GM19025 (cell line): Measurements from ENCODE around the gene ILRUN.
A peak's percentile ranks its signal among the peaks of the same experiment; 100 is the strongest.
"Not testable (repeated sequence)": the region's sequence is repeated elsewhere in the genome, so short reads cannot be mapped to it uniquely, and the experiment has no call there.

Experiments
- ATAC-seq: cut with Tn5 transposase; IDR thresholded peaks from one replicate; pipeline ENCODE4 v1.9.1; 2021; ENCODE audit warnings: mild to moderate bottlenecking, low read depth, moderate library complexity; ENCODE audit not compliant: unreplicated experiment

Gene ILRUN

DNA sequence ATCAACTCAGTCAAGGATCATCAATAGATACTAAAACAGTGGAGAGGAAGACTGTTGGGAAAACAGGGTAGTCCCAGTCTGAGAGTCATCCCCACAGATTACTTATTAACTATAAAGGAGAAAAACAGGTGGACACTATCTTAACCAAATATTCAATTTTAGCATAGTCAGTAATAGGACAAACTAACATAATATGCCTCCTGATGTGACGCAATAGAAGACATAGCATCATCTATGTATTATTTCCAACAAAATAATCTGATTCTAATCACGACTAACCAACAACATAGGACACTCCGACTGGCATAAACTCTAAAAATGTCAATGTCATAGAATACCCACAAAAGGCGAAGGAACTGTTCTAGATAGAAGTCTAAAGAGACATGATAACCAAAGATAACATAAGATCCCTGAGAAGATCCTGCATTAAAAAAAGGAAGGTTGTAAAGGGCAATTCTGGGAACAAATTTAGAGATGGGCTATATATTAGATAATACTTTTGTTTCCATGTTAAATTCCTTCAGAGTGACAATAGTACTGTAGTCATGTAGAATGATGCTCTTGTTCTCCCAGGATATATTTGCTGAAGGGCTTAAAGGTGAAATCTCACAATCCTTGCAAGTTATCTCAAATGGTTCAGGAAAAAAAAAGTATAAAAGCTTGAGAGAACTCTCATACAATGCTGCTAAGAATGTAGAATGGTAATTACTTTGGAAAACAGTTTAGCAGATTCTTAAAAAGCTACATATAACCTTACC lies 28.9 kb downstream of the ILRUN start:
- no peak for ATAC-seq

DNA sequence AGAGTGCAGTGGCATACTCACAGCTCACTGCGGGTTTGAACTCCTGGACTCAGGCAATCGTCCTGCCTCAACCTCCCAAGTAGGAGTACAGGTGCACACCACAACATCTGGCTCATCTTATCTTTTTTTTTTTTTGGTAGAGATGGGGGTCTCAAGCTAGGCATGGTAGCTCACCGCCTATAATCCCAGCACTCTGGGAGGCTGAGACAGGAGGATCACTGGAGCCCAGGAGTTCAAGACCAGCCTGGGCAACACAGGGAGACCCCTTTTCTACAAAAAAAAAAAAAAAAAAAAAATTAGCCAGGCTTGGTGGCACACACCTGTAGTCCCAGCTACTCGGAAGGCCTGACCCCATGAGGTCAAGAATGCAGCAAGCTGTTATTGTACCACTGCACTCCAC lies 31.5 kb downstream of the ILRUN start:
- no peak for ATAC-seq

GRCh38 chr6:34664256-34664971 lies 32.2 kb downstream of the ILRUN start:
- ATAC-seq: no peak

DNA sequence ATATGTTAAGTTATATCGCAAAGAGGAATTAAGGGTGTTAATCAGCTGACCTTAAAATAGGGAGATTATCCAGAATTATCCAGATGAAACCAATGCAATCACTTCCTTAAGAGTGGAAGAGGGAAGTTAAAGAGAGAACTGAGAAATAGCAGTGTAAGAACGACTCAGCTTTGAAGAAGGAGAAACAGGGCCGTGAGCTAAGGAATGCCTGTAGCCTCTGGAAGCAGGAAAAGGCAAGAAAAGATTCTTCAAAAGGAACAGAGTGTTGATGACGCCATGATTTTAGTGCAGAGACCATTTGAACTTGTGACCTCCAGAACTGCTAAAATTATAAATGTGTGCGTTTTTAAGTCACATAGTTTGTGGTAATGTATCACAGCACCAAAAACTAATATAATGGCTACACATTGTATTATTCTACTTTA lies 32.7 kb downstream of the ILRUN start:
- no peak for ATAC-seq

DNA sequence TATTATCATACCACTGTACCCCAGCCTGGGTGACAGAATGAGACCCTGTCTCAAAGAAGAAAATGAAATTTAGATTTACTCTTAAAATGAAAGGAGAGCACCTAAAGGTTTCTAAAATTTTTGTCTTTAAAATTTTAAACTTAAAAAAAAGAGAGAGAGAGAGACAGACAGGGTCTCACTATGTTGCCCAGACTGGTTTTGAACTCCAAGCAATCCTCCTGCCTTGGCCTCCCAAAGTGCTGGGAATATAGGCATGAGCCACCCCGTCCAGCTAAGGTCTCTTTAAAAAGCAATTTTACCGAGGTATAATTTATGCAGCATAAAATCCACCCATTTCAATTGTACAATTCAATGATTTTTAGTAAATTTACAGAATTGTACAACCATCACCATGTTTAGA lies 33.2 kb downstream of the ILRUN start:
- ATAC-seq: no peak

DNA sequence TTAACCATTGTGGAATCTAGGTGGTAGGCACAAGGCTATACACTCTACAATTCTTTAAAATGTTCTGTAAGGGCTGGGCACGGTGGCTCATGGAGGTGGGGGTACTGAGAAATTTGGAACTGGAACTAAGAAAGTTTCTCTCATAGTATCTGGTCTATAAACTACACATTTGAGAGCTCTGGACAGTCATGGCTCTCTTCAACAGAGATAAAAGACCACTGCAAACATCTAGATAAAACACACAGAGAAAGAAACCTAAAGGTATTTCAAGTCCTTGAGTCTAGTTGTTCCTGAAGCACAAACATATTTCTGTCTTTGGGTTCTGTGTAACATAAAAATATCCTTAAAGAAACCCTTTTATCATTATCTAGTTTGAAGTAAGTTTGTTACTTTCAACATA lies 35.2 kb downstream of the ILRUN start:
- no peak for ATAC-seq

DNA sequence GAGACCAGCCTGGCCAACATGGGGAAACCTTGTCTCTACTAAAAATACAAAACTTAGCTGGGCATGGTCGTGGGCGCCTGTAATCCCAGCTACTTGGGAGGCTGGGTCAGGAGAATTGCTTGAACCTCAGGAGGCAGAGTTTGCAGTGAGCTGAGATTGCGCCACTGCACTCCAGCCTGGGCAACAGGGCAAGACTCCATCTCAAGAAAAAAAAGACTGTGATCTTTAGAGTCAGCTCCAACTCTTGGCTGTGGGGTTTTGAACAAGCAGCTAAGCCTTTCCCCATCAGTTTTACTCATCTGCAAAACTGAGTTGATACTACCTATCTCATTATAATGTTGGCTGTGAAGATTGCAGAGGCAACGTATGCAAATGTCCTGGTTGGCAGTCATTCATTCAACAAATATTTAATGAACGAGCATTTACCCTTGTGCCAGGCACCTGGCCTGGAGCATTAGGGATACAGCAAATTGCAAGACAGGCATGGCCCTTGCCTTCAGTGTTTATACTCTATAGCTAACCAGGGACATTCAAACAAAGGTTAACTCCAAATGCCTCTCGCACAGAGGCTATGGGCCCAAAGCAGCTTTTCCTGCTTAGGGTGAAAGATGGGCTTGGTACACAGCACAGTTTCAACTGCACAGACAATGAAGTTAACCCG lies 37.8 kb downstream of the ILRUN start:
- ATAC-seq: no peak

- ATAC-seq: not testable (repeated sequence)
These were observed 38.5 kb downstream of the ILRUN start for GRCh38 chr6:34657979-34658480.

DNA sequence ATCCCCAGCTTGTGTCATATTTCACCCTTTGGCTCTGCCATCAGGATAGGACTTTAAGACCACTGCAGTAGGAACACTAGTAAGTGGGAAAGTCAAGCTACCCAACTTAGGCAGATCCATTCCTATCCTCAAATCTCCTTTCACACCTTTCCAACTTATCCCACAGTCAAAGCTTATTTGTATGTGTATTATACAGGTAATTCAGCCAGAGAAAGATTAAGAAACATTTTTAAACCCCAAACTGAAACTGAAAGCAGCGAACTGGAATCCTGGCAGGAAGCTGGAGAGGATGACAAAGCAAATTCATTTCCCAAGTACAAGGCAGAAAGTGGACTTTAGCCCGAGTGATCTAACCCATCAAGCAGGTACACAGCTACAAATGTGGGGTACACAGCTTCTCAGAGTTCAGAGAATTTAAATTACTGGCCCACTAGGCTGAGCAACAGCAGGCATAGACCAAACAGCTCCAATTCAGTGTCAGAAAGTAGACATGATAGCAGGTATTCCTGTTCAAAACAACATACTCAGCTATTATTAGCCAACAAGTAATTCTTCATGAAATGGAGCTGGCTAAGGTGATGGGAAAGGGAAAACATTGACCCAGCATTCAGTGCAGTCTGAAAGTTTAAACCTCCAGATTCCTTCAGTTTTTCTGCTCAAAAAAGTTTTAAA lies 39.1 kb downstream of the ILRUN start:
- no peak for ATAC-seq

DNA sequence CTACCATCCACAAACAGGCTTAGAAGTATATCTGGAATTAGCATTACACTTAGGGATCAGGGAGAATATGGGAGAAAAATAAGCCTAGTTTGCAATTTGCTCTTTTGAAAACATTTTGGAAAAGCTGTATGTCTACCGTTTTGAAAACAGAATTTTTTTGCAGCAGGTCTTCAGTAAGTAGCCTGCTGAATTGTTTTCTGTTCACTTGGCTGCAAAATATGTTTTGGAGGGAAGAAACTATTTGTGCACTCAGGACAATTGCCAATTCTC lies 39.6 kb downstream of the ILRUN start:
- ATAC-seq: no peak

- peak; percentile 87 for ATAC-seq
These were observed 40.1 kb downstream of the ILRUN start for GRCh38 chr6:34656378-34657036.

DNA sequence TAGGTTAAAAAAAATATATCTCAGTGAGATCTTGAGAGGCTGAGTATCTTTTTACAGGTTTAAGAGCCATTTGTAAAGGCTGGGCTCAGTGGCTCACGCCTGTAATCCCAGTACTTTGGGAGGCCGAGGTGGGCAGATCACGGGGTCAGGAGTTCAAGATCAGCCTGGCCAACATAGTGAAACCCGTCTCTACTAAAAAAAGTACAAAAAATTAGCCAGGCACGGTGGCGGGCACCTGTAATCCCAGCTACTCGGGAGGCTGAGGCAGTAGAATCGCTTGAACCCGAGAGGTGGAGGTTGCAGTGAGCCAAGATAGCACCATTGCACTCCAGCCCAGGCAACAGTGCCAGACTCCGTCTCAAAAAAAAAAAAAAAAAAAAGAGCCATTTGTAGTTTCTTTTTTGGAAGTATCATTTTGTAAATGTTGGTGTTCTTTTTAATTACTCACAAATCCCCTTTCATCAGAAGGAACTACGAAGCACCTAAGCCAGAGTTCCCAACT lies 40.6 kb downstream of the ILRUN start:
- not testable (repeated sequence) for ATAC-seq

DNA sequence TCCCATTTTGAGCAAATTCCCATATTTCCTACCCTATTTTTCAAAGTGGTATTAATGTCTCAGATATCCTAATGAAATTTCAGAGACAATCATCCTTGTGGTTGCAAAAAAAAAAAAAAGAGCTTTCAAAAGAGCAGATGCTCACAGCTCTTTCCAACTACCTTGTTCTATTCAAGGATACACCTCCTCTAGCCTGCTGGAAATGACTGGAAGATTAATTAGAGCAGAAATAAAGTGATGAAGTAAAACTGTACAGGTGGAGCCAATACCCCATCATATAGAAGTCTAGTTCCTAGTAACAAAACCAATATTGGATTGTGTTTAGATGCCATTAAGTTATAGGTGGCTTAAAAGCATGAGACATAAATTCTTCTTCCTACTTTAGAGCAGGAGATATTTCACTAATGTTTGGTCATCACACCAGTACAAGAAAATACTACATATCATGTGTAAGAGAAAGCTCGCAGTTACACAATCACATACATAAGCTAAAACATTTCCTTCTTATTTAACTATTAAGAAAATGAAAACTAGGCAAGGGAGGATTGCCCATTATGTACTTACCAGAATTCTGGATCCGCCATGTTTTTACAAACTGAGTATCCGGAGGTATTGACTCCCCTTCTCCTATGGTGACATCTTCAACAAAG lies 42.4 kb downstream of the ILRUN start:
- no peak for ATAC-seq

DNA sequence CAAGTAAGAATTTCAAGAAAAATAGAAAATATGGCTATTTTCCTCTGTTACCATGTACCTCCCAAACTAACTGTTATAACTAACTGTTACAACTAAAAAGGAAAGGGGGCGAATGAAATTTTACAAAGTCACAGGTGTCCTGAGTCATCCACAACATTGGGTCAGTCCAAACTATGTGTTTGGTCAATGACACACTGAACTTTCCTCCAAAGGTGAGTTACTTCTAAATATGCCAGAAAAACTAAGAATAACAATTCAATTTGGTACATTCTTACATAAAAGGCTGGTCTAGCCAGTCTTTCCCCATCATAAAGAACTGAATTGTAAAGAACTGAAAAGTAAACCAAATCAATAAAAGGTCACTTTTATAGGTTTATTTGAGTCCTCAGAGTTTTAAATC lies 44.3 kb downstream of the ILRUN start:
- ATAC-seq: no peak

DNA sequence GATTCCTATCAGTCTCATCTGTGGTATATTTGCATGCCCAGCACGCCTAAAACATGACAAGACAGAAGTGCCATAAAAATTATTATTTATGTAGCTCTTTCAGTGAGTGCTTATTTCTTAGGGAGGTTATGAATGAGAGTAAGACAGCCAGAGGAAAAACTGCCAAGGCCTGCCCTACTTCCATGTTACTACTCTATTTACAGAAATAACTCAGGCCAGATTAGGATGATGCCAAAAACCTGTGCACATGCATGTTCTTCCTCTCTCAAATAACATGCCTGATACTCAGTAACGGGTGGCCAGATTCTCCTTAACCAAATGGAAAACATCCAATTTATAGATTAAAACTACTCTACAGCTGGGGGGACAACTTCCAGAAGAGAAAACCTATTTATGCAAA lies 45.7 kb downstream of the ILRUN start:
- ATAC-seq: no peak

GRCh38 chr6:34650232-34650631 lies 46.3 kb downstream of the ILRUN start:
- ATAC-seq: not testable (repeated sequence)

- no peak for ATAC-seq
These were observed 47.8 kb downstream of the ILRUN start for GRCh38 chr6:34648806-34649205.
